GM18873 (cell line): Measurements from ENCODE around the gene CHRNA10.

Source experiments
- ATAC-seq: cut with Tn5 transposase; IDR thresholded peaks from one replicate; pipeline ENCODE4 v1.9.1; 2021; ENCODE audit warnings: mild to moderate bottlenecking, moderate library complexity, moderate number of reproducible peaks; ENCODE audit not compliant: unreplicated experiment, low FRiP score

CHRNA10 gene

GRCh38 chr11:3671334-3672254, at the start of gene CHRNA10:
Gene CHRNA10, minus strand, starts transcription at chr11:3671384. Its CDS starts 72 bp downstream, at chr11:3671312.
- no peak for ATAC-seq

- ATAC-seq: no peak
These were observed 41.1 kb upstream of the CHRNA10 start for GRCh38 chr11:3712274-3712673.

GRCh38 chr11:3710485-3711259, 39.5 kb upstream of the CHRNA10 start:
- no peak for ATAC-seq

- no peak for ATAC-seq
These were observed 38.8 kb upstream of the CHRNA10 start for GRCh38 chr11:3709977-3710376.

- no peak for ATAC-seq
These were observed 36.0 kb upstream of the CHRNA10 start for GRCh38 chr11:3707176-3707575.

GRCh38 chr11:3703383-3703782, 32.2 kb upstream of the CHRNA10 start:
- no peak for ATAC-seq

GRCh38 chr11:3700910-3701309, 29.7 kb upstream of the CHRNA10 start:
- ATAC-seq: no peak

GRCh38 chr11:3700410-3700809, 29.2 kb upstream of the CHRNA10 start:
- ATAC-seq: no peak

GRCh38 chr11:3686751-3687150, 15.6 kb upstream of the CHRNA10 start:
- no peak for ATAC-seq

- ATAC-seq: no peak
These were observed 14.7 kb upstream of the CHRNA10 start for GRCh38 chr11:3685923-3686322.

- no peak for ATAC-seq
These were observed 13.6 kb upstream of the CHRNA10 start for GRCh38 chr11:3684819-3685172.

GRCh38 chr11:3684129-3684818, 13.1 kb upstream of the CHRNA10 start:
- ATAC-seq: no peak

GRCh38 chr11:3683039-3683438, 11.9 kb upstream of the CHRNA10 start:
- no peak for ATAC-seq

- ATAC-seq: no peak
These were observed 7.9 kb upstream of the CHRNA10 start for GRCh38 chr11:3679077-3679476.

GRCh38 chr11:3675971-3676370, 4.8 kb upstream of the CHRNA10 start:
- no peak for ATAC-seq

GRCh38 chr11:3674189-3674588, 3.0 kb upstream of the CHRNA10 start:
- ATAC-seq: no peak

GRCh38 chr11:3669742-3670183, 1.4 kb downstream of the CHRNA10 start:
- ATAC-seq: no peak

- no peak for ATAC-seq
These were observed 2.1 kb downstream of the CHRNA10 start for GRCh38 chr11:3669128-3669527.

- ATAC-seq: no peak
These were observed 3.8 kb downstream of the CHRNA10 start for GRCh38 chr11:3667149-3668035.

- ATAC-seq: no peak
These were observed 5.1 kb downstream of the CHRNA10 start for GRCh38 chr11:3666023-3666530.
